HG03520 (cell line): Measurements from ENCODE around the gene EDIL3.

ENCODE experiments used
- ATAC-seq: cut with Tn5 transposase; IDR thresholded peaks from one replicate; pipeline ENCODE4 v1.9.1; 2021; ENCODE audit warnings: mild to moderate bottlenecking, moderate library complexity; ENCODE audit not compliant: unreplicated experiment

The EDIL3 gene

GRCh38 chr5:83973925-83974815 lies 410.5 kb downstream of the EDIL3 start:
- ATAC-seq, result no peak

GRCh38 chr5:83972909-83973308 lies 411.8 kb downstream of the EDIL3 start:
- ATAC-seq, result no peak

GRCh38 chr5:83972236-83972635 lies 412.4 kb downstream of the EDIL3 start:
- ATAC-seq, result no peak

GRCh38 chr5:83967417-83967816 lies 417.3 kb downstream of the EDIL3 start:
- ATAC-seq, result no peak

GRCh38 chr5:83965441-83965840 lies 419.2 kb downstream of the EDIL3 start:
- no peak for ATAC-seq

- ATAC-seq, result no peak
Observed at GRCh38 chr5:83964271-83964670, 420.4 kb downstream of the EDIL3 start.

GRCh38 chr5:83957188-83957587 lies 427.5 kb downstream of the EDIL3 start:
- no peak for ATAC-seq

GRCh38 chr5:83956386-83956785 lies 428.3 kb downstream of the EDIL3 start:
- ATAC-seq, result no peak

GRCh38 chr5:83955916-83956315 lies 428.8 kb downstream of the EDIL3 start:
- ATAC-seq, result no peak

GRCh38 chr5:83947763-83948162 lies 436.9 kb downstream of the EDIL3 start:
- ATAC-seq, result no peak

- ATAC-seq, result no peak
Observed at GRCh38 chr5:83946516-83946915, 438.2 kb downstream of the EDIL3 start.

GRCh38 chr5:83942155-83942554 lies 442.5 kb downstream of the EDIL3 start:
- no peak for ATAC-seq

GRCh38 chr5:83937837-83938236 lies 446.8 kb downstream of the EDIL3 start:
- no peak for ATAC-seq

GRCh38 chr5:83931969-83932368 lies 452.7 kb downstream of the EDIL3 start:
- ATAC-seq, result no peak

GRCh38 chr5:83927140-83927733 lies 457.4 kb downstream of the EDIL3 start:
- peak; percentile 73 for ATAC-seq

- no peak for ATAC-seq
Observed at GRCh38 chr5:83925955-83926337, 458.7 kb downstream of the EDIL3 start.

- ATAC-seq, result no peak
Observed at GRCh38 chr5:83925321-83925954, 459.2 kb downstream of the EDIL3 start.

GRCh38 chr5:83924891-83925290 lies 459.8 kb downstream of the EDIL3 start:
- ATAC-seq, result no peak

- ATAC-seq, result no peak
Observed at GRCh38 chr5:83924171-83924570, 460.5 kb downstream of the EDIL3 start.

- no peak for ATAC-seq
Observed at GRCh38 chr5:83922699-83923098, 462.0 kb downstream of the EDIL3 start.

- ATAC-seq, result no peak
Observed at GRCh38 chr5:83921666-83922193, 462.9 kb downstream of the EDIL3 start.
